Vagina (tissue), 2 donors: ENCODE results near the gene ENPEP. TPM values are rescaled to one million over a fixed set of nuclear protein-coding genes. Genes with fewer than 3 reads are reported as not detected.
A peak's percentile ranks its signal among the peaks of the same experiment; 100 is the strongest.

Experiments
- DNase-seq, 2 donors: peaks; one replicate each; pipeline ENCODE4 v3.0.0-alpha.2; 2017; ENCODE audit errors: extremely low spot score in 2 of 2
- H3K27ac ChIP-seq: fragments of 200-600 bp; sonication (generic); one replicate; pipeline ENCODE4 v1.5.1; 2019
- H3K27me3 ChIP-seq: fragments of 200-600 bp; sonication (generic); one replicate; pipeline ENCODE4 v1.5.1; 2019
- H3K36me3 ChIP-seq, 2 donors: fragments of 200-600 bp; sonication (generic); one replicate each; pipeline ENCODE4 v1.5.1; 2017 to 2019
- H3K4me1 ChIP-seq: fragments of 200-600 bp; sonication (generic); one replicate; pipeline ENCODE4 v1.5.1; 2019
- H3K4me3 ChIP-seq, 2 donors: fragments of 200-600 bp; sonication (generic); 1 replicate in 1 of 2; 2 replicates in 1 of 2; pipeline ENCODE4 v1.5.1; 2016 to 2019
- H3K9me3 ChIP-seq: fragments of 200-600 bp; sonication (generic); one replicate; pipeline ENCODE4 v1.5.1; 2019
- CTCF ChIP-seq, 3 experiments: fragments of 450-650 bp in 2 of 3; fragments of 200-600 bp in 1 of 3; sonication (generic) in 1 of 3; IDR thresholded peaks; one replicate each; pipeline ENCODE4 v1.5.1; 2017 to 2019; ENCODE audit warnings: antibody characterized with exemption in 3 of 3, mild to moderate bottlenecking in 2 of 3, moderate library complexity in 2 of 3
- POLR2A ChIP-seq, 2 donors: fragments of 450-650 bp; IDR thresholded peaks; one replicate each; pipeline ENCODE4 v1.6.1; 2017; ENCODE audit warnings: antibody characterized with exemption in 2 of 2, mild to moderate bottlenecking in 2 of 2, moderate library complexity in 2 of 2
- POLR2AphosphoS5 ChIP-seq, 2 donors: sonication (generic); formaldehyde crosslinking; IDR thresholded peaks; one replicate each; pipeline ENCODE4 v1.9.0; 2017; ENCODE audit warnings: antibody characterized with exemption in 2 of 2, mild to moderate bottlenecking in 2 of 2, low read depth in 1 of 2; ENCODE audit not compliant: insufficient read depth in 1 of 2
- intact Hi-C: fragments of 100-400 bp; cut with DNase I; formaldehyde crosslinking; loops from one replicate; pipeline ENCODE4 v1.15.1; 2023
- total RNA-seq: library from RNA; depleted of rRNA; stranded (reverse); fragments of >200 nt; gene quantifications from one replicate; pipeline ENCODE4 v1.2.3, GENCODE V29; 2016

The ENPEP gene
- total RNA-seq, 1 donor from 2014 or later = 5.2 TPM

GRCh38 chr4:110503270-110504083, 27.5 kb downstream of the ENPEP start:
- no peaks in the 10 kb centered on the region for H3K4me1 ChIP-seq
- no peak overlapping the region for H3K27ac ChIP-seq
- intact Hi-C loops = no loop called here
- H3K27me3 ChIP-seq = no peaks in the 10 kb centered on the region
- TF ChIP-seq POLR2AphosphoS5 (IDR thresholded peaks at IDR 0.05; ENCODE audit: insufficient read depth in 1 of 2, low read depth in 1 of 2) (no peak), POLR2A (IDR thresholded peaks at IDR 0.05) (no peak), CTCF (IDR thresholded peaks at IDR 0.05) (no peak)
- H3K36me3 ChIP-seq = no peaks in the 10 kb centered on the region
- no peak for DNase-seq
- no peak overlapping the region for H3K4me3 ChIP-seq
- H3K9me3 ChIP-seq = no peaks in the 10 kb centered on the region

- H3K27ac ChIP-seq = no peak overlapping the region
- DNase-seq = no peak
- intact Hi-C loops = no loop called here
- H3K36me3 ChIP-seq = no peaks in the 10 kb centered on the region
- TF ChIP-seq CTCF (IDR thresholded peaks at IDR 0.05) (no peak), POLR2A (IDR thresholded peaks at IDR 0.05) (no peak), POLR2AphosphoS5 (IDR thresholded peaks at IDR 0.05; ENCODE audit: insufficient read depth in 1 of 2, low read depth in 1 of 2) (no peak)
- H3K27me3 ChIP-seq = no peaks in the 10 kb centered on the region
- no peaks in the 10 kb centered on the region for H3K9me3 ChIP-seq
- no peak overlapping the region for H3K4me3 ChIP-seq
- no peaks in the 10 kb centered on the region for H3K4me1 ChIP-seq
Measured at GRCh38 chr4:110504084-110504435, 28.1 kb downstream of the ENPEP start.

- Histone ChIP-seq H3K27ac (no peak overlapping the region), H3K4me3 (no peak overlapping the region), H3K9me3 (no peaks in the 10 kb centered on the region), H3K4me1 (no peaks in the 10 kb centered on the region), H3K36me3 (no peaks in the 10 kb centered on the region), H3K27me3 (no peaks in the 10 kb centered on the region)
- intact Hi-C loops = no loop called here
- no peak for TF ChIP-seq POLR2A (IDR thresholded peaks at IDR 0.05)
- TF ChIP-seq POLR2AphosphoS5 (IDR thresholded peaks at IDR 0.05; ENCODE audit: insufficient read depth in 1 of 2, low read depth in 1 of 2) = no peak
- no peak for TF ChIP-seq CTCF (IDR thresholded peaks at IDR 0.05)
- no peak for DNase-seq
Measured at GRCh38 chr4:110505440-110505839, 29.5 kb downstream of the ENPEP start.

GRCh38 chr4:110508827-110509710, 33.1 kb downstream of the ENPEP start:
- Histone ChIP-seq H3K27me3 (no peaks in the 10 kb centered on the region), H3K4me3 (no peak overlapping the region), H3K27ac (no peak overlapping the region), H3K9me3 (no peaks in the 10 kb centered on the region), H3K4me1 (no peaks in the 10 kb centered on the region), H3K36me3 (no peaks in the 10 kb centered on the region)
- no peak for DNase-seq
- TF ChIP-seq POLR2A (IDR thresholded peaks at IDR 0.05) (no peak), CTCF (IDR thresholded peaks at IDR 0.05) (peak in 1 of 3 experiments; percentile 29)
- intact Hi-C loops = no loop called here

GRCh38 chr4:110510277-110510676, 34.3 kb downstream of the ENPEP start:
- intact Hi-C loops = no loop called here
- Histone ChIP-seq H3K4me3 (no peak overlapping the region), H3K4me1 (no peaks in the 10 kb centered on the region), H3K9me3 (no peaks in the 10 kb centered on the region), H3K27ac (no peak overlapping the region), H3K27me3 (no peaks in the 10 kb centered on the region), H3K36me3 (no peaks in the 10 kb centered on the region)
- TF ChIP-seq CTCF (IDR thresholded peaks at IDR 0.05) (no peak), POLR2AphosphoS5 (IDR thresholded peaks at IDR 0.05; ENCODE audit: insufficient read depth in 1 of 2, low read depth in 1 of 2) (no peak), POLR2A (IDR thresholded peaks at IDR 0.05) (no peak)
- DNase-seq = no peak
